Activated CD8-positive, alpha-beta T cell treated with anti-CD3 and anti-CD28 coated beads for 36 hours (primary cell): ENCODE results near the gene WBP1L. TPM values are rescaled to one million over a fixed set of nuclear protein-coding genes. Genes with fewer than 3 reads are reported as not detected.
A peak's percentile ranks its signal among the peaks of the same experiment; 100 is the strongest.

Source experiments
- ATAC-seq: fragments of 200-7000 bp; cut with Tn5 transposase; one replicate; pipeline ENCODE4 v1.10.0; 2021; ENCODE audit warnings: mild to moderate bottlenecking, moderate library complexity
- CTCF ChIA-PET: fragments of 350-600 bp; sonication (Branson Sonifier 250); formaldehyde crosslinking; loops from one replicate; lab custom pipeline; 2021; ENCODE audit warnings: antibody characterized with exemption; lab: Charles Lee
- POLR2A ChIA-PET: fragments of 350-600 bp; sonication (Branson Sonifier 250); formaldehyde crosslinking; loops from one replicate; lab custom pipeline; 2021; ENCODE audit warnings: antibody characterized with exemption; lab: Charles Lee
- DNase-seq: peaks from one replicate; pipeline ENCODE4 v3.0.0-alpha.2; 2020
- H3K27ac Mint-ChIP-seq: one replicate; pipeline ENCODE4 v1.8.0; 2021; ENCODE audit warnings: mild to moderate bottlenecking, mixed read lengths
- H3K27me3 Mint-ChIP-seq: one replicate; pipeline ENCODE4 v1.8.0; 2021; ENCODE audit warnings: mixed read lengths
- H3K36me3 Mint-ChIP-seq: one replicate; pipeline ENCODE4 v1.8.0; 2021; ENCODE audit warnings: low read depth, mixed read lengths
- H3K4me1 Mint-ChIP-seq: one replicate; pipeline ENCODE4 v1.8.0; 2021; ENCODE audit warnings: low read depth, mixed read lengths
- H3K4me3 Mint-ChIP-seq: one replicate; pipeline ENCODE4 v1.8.0; 2021; ENCODE audit warnings: mild to moderate bottlenecking, moderate library complexity, mixed read lengths
- H3K9me3 Mint-ChIP-seq: one replicate; pipeline ENCODE4 v1.8.0; 2021; ENCODE audit warnings: mixed read lengths
- CTCF ChIP-seq: fragments of 200-600 bp; IDR thresholded peaks from one replicate; pipeline ENCODE4 v1.8.0; 2022; ENCODE audit warnings: antibody characterized with exemption, mild to moderate bottlenecking
- intact Hi-C: fragments of 100-400 bp; cut with micrococcal nuclease; formaldehyde crosslinking; loops from one replicate; pipeline ENCODE4 v1.10.0; 2022
- total RNA-seq, 2 experiments: library from RNA; stranded (reverse); gene quantifications; one replicate each; pipeline ENCODE4 v1.2.3, GENCODE V29; 2021

The WBP1L gene
- total RNA-seq, 2 experiments from 2014 or later, result 11.4 to 12.7 TPM

GRCh38 chr10:102811346-102811745 lies 67.6 kb downstream of the WBP1L start:
- Mint-ChIP-seq H3K4me3 (no peak overlapping the region), H3K27ac (no peak overlapping the region), H3K27me3 (no peaks in the 10 kb centered on the region), H3K4me1 (peaks cover 18% of the 10 kb centered on the region), H3K36me3 (peaks cover 13% of the 10 kb centered on the region), H3K9me3 (no peaks in the 10 kb centered on the region)
- intact Hi-C loops, result no loop called here
- DNase-seq (no peak), ATAC-seq (no peak)
- CTCF ChIA-PET, result interaction anchor here (1.8 kb wide), 1 partner anchor 24 kb away, joined by 6 read pairs; no protein-coding TSS in a partner anchor
- POLR2A ChIA-PET, result no interaction called here
- TF ChIP-seq CTCF, result no peak

DNA sequence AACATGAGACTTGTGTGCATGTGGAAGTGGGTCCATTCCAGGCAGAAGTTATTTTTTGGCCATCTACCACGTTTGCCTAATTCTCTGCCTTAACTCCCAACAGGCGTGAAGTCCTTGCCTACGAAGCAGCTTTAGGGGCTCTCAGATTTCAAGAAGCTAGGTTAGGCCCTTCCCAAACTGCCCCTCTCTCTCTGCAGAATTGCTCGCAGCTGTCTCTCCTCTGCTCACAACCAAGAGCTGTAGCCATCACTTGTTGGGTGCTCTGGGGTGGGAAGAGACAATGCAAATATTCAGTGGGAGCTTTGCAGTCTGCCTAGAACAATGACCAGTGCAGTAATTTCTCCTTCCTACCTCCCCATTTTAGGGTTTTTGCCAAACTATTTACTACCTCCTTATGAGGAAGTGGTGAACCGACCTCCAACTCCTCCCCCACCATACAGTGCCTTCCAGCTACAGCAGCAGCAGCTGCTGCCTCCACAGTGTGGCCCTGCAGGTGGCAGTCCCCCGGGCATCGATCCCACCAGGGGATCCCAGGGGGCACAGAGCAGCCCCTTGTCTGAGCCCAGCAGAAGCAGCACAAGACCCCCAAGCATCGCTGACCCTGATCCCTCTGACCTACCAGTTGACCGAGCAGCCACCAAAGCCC lies 68.6 kb downstream of the WBP1L start:
- ChIA-PET POLR2A (no interaction called here), CTCF (interaction anchor here (1.8 kb wide), 1 partner anchor 23 kb away, joined by 6 read pairs; no protein-coding TSS in a partner anchor)
- Mint-ChIP-seq H3K36me3 (peaks cover 13% of the 10 kb centered on the region), H3K27ac (peak overlapping the region; percentile 73), H3K27me3 (no peaks in the 10 kb centered on the region), H3K4me3 (no peak overlapping the region), H3K9me3 (no peaks in the 10 kb centered on the region), H3K4me1 (peaks cover 18% of the 10 kb centered on the region)
- intact Hi-C loops, result no loop called here
- TF ChIP-seq CTCF, result no peak
- peak; percentile 53 for ATAC-seq
- DNase-seq, result no peak

DNA sequence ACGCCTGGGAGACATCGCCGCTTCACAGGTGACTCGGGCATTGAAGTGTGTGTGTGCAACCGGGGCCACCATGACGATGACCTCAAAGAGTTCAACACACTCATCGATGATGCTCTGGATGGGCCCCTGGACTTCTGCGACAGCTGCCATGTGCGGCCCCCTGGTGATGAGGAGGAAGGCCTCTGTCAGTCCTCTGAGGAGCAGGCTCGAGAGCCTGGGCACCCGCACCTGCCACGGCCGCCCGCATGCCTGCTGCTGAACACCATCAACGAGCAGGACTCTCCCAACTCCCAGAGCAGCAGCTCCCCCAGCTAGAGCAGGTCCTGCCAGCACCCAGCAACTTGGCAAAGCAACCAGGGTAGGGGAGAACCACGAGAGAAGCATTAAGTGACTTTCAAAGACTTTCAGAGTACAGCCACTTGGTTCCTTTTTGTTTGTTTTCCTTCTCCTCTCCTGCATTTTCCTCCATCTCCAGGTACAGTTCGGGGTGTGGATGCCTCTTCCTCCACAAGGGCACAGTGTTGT lies 69.3 kb downstream of the WBP1L start:
- Mint-ChIP-seq H3K36me3 (peaks cover 13% of the 10 kb centered on the region), H3K9me3 (no peaks in the 10 kb centered on the region), H3K4me1 (peaks cover 18% of the 10 kb centered on the region), H3K27ac (peak overlapping the region; percentile 52), H3K27me3 (no peaks in the 10 kb centered on the region), H3K4me3 (no peak overlapping the region)
- ATAC-seq (no peak), DNase-seq (no peak)
- ChIA-PET POLR2A (no interaction called here), CTCF (interaction anchor here (1.8 kb wide), 1 partner anchor 22 kb away, joined by 6 read pairs; no protein-coding TSS in a partner anchor)
- no peak for TF ChIP-seq CTCF
- intact Hi-C loops, result no loop called here

- Mint-ChIP-seq H3K4me1 (peaks cover 13% of the 10 kb centered on the region), H3K27me3 (no peaks in the 10 kb centered on the region), H3K27ac (no peak overlapping the region), H3K36me3 (peaks cover 13% of the 10 kb centered on the region), H3K4me3 (no peak overlapping the region), H3K9me3 (no peaks in the 10 kb centered on the region)
- CTCF ChIA-PET, result no interaction called here
- POLR2A ChIA-PET, result interaction anchor here (0.6 kb wide), 1 partner anchor 611 kb away, joined by 3 read pairs; no protein-coding TSS in a partner anchor
- intact Hi-C loops, result no loop called here
- ATAC-seq, result no peak
- no peak for TF ChIP-seq CTCF
- DNase-seq, result no peak
These were observed 70.1 kb downstream of the WBP1L start for GRCh38 chr10:102813734-102814452.
